ENCODE data around the gene CCDC71.

- no peak for TF ChIP-seq EZH2 (IDR thresholded peaks at IDR 0.05; ENCODE audit: borderline replicate concordance)
- TF ChIP-seq, protein P1, sequence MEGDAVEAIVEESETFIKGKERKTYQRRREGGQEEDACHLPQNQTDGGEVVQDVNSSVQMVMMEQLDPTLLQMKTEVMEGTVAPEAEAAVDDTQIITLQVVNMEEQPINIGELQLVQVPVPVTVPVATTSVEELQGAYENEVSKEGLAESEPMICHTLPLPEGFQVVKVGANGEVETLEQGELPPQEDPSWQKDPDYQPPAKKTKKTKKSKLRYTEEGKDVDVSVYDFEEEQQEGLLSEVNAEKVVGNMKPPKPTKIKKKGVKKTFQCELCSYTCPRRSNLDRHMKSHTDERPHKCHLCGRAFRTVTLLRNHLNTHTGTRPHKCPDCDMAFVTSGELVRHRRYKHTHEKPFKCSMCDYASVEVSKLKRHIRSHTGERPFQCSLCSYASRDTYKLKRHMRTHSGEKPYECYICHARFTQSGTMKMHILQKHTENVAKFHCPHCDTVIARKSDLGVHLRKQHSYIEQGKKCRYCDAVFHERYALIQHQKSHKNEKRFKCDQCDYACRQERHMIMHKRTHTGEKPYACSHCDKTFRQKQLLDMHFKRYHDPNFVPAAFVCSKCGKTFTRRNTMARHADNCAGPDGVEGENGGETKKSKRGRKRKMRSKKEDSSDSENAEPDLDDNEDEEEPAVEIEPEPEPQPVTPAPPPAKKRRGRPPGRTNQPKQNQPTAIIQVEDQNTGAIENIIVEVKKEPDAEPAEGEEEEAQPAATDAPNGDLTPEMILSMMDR (IDR thresholded peaks at IDR 0.05; ENCODE audit: poor library complexity): peak; percentile 14
Measured at GRCh38 chr3:49132437-49133225, 33.5 kb downstream of the CCDC71 start, which contains the start of gene LAMB2.

All from hepatocyte (in vitro differentiated cells).